ENCODE measurements around the gene ARID1B.

Gene ARID1B

DNA sequence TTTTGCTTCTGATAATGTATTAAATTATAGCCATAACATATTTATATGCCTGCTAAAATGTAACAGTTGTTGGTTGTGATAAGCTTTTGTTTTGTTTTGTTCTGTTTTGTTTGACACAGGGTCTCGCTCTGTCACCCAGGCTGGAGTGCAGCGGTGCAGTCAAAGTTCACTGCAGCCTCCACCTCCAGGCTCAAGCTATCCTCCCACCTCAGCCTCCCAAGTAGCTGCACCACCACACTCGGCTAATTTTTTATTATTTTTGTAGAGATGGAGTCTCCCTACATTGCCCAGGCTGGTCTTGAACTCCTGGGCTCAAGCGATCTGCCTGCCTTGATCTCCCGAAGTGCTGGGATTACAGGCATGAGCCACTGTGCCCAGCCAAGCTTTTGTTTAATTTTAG lies 157.8 kb downstream of the ARID1B start:
- H3K9ac ChIP-seq (ENCODE audit: low read length), result no peak overlapping the region
- no peaks in the 10 kb centered on the region for H3F3A ChIP-seq (ENCODE audit: insufficient read depth, low read length)
- no peaks in the 10 kb centered on the region for H4K20me1 ChIP-seq (ENCODE audit: insufficient read depth, low read length)
- H3K4me1 ChIP-seq (ENCODE audit: insufficient read depth, low read length, severe bottlenecking), result peaks cover 53% of the 10 kb centered on the region
- no peak overlapping the region for H3K4me3 ChIP-seq (ENCODE audit: low read depth, low read length, poor library complexity, severe bottlenecking)
- H3K36me3 ChIP-seq (ENCODE audit: insufficient read depth, low read length), result peaks cover 27% of the 10 kb centered on the region; the same call in 1 of the 2 replicates
- no peaks in the 10 kb centered on the region for H3K9me2 ChIP-seq (ENCODE audit: low read depth, low read length)
- peak overlapping the region; percentile 38 for H3K27ac ChIP-seq (ENCODE audit: low read depth, low read length, poor library complexity, severe bottlenecking)
- peaks cover 68% of the 10 kb centered on the region for H3K79me2 ChIP-seq (ENCODE audit: insufficient read depth, low read length)
- no peaks in the 10 kb centered on the region for H3K9me3 ChIP-seq (ENCODE audit: low read length)
- H3K27me3 ChIP-seq (ENCODE audit: insufficient read depth, low read length), result no peaks in the 10 kb centered on the region
- no peak overlapping the region for H3K4me2 ChIP-seq (ENCODE audit: low read length)
- TF ChIP-seq, protein P1, sequence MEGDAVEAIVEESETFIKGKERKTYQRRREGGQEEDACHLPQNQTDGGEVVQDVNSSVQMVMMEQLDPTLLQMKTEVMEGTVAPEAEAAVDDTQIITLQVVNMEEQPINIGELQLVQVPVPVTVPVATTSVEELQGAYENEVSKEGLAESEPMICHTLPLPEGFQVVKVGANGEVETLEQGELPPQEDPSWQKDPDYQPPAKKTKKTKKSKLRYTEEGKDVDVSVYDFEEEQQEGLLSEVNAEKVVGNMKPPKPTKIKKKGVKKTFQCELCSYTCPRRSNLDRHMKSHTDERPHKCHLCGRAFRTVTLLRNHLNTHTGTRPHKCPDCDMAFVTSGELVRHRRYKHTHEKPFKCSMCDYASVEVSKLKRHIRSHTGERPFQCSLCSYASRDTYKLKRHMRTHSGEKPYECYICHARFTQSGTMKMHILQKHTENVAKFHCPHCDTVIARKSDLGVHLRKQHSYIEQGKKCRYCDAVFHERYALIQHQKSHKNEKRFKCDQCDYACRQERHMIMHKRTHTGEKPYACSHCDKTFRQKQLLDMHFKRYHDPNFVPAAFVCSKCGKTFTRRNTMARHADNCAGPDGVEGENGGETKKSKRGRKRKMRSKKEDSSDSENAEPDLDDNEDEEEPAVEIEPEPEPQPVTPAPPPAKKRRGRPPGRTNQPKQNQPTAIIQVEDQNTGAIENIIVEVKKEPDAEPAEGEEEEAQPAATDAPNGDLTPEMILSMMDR (IDR thresholded peaks at IDR 0.05; ENCODE audit: low read length), result no peak
- no peak for TF ChIP-seq EZH2 (IDR thresholded peaks at IDR 0.05; ENCODE audit: borderline replicate concordance, low read length)
- no peak overlapping the region for H2AFZ ChIP-seq (ENCODE audit: low read length)

GRCh38 chr6:156938143-156938542 lies 161.0 kb downstream of the ARID1B start:
- Histone ChIP-seq H3K4me2 (ENCODE audit: low read length) (no peak overlapping the region), H2AFZ (ENCODE audit: low read length) (no peak overlapping the region), H4K20me1 (ENCODE audit: insufficient read depth, low read length) (no peaks in the 10 kb centered on the region), H3K9me2 (ENCODE audit: low read depth, low read length) (no peaks in the 10 kb centered on the region), H3K4me1 (ENCODE audit: insufficient read depth, low read length, severe bottlenecking) (peaks cover 56% of the 10 kb centered on the region), H3K36me3 (ENCODE audit: insufficient read depth, low read length) (peaks cover 22% of the 10 kb centered on the region; the same call in 1 of the 2 replicates), H3K9ac (ENCODE audit: low read length) (no peak overlapping the region), H3K9me3 (ENCODE audit: low read length) (no peaks in the 10 kb centered on the region), H3K4me3 (ENCODE audit: low read depth, low read length, poor library complexity, severe bottlenecking) (no peak overlapping the region), H3K79me2 (ENCODE audit: insufficient read depth, low read length) (peaks cover 88% of the 10 kb centered on the region), H3K27ac (ENCODE audit: low read depth, low read length, poor library complexity, severe bottlenecking) (no peak overlapping the region), H3F3A (ENCODE audit: insufficient read depth, low read length) (no peaks in the 10 kb centered on the region), H3K27me3 (ENCODE audit: insufficient read depth, low read length) (no peaks in the 10 kb centered on the region)
- no peak for TF ChIP-seq EZH2 (IDR thresholded peaks at IDR 0.05; ENCODE audit: borderline replicate concordance, low read length)
- TF ChIP-seq, protein P1 (IDR thresholded peaks at IDR 0.05; ENCODE audit: low read length), result no peak

DNA sequence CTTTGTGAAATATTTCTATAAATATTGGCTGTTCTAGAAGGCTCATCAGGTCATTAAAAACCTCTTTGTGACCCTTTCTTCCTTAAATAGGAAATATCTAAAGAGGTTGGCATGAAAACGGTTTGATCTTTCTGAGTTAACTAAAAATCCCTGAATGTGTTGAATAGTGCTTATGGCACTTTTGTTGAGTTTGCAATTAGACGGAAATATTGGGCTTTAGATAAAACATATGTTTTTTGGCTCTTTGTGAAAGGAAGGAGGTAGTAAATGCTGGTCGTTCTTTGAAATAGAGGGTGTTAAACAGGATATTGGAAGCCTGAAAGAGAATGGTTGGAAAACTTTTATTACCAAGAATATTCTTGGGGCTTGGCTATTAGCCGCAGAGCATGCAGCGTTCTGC lies 163.0 kb downstream of the ARID1B start:
- H3K27me3 ChIP-seq (ENCODE audit: insufficient read depth, low read length), result no peaks in the 10 kb centered on the region
- no peak overlapping the region for H2AFZ ChIP-seq (ENCODE audit: low read length)
- peaks cover 91% of the 10 kb centered on the region for H3K79me2 ChIP-seq (ENCODE audit: insufficient read depth, low read length)
- H3K4me3 ChIP-seq (ENCODE audit: low read depth, low read length, poor library complexity, severe bottlenecking), result no peak overlapping the region
- TF ChIP-seq, protein P1 (IDR thresholded peaks at IDR 0.05; ENCODE audit: low read length), result no peak
- no peak for TF ChIP-seq EZH2 (IDR thresholded peaks at IDR 0.05; ENCODE audit: borderline replicate concordance, low read length)
- no peak overlapping the region for H3K4me2 ChIP-seq (ENCODE audit: low read length)
- peaks cover 55% of the 10 kb centered on the region for H3K4me1 ChIP-seq (ENCODE audit: insufficient read depth, low read length, severe bottlenecking)
- H4K20me1 ChIP-seq (ENCODE audit: insufficient read depth, low read length), result no peaks in the 10 kb centered on the region
- H3K9me2 ChIP-seq (ENCODE audit: low read depth, low read length), result no peaks in the 10 kb centered on the region
- no peaks in the 10 kb centered on the region for H3F3A ChIP-seq (ENCODE audit: insufficient read depth, low read length)
- H3K36me3 ChIP-seq (ENCODE audit: insufficient read depth, low read length), result peaks cover 20% of the 10 kb centered on the region; the same call in 1 of the 2 replicates
- no peaks in the 10 kb centered on the region for H3K9me3 ChIP-seq (ENCODE audit: low read length)
- no peak overlapping the region for H3K9ac ChIP-seq (ENCODE audit: low read length)
- no peak overlapping the region for H3K27ac ChIP-seq (ENCODE audit: low read depth, low read length, poor library complexity, severe bottlenecking)

Measured in OCI-LY1 (cell line).